GM13976 (cell line): ENCODE data around the gene RIPK3.

Source experiments
- DNase-seq: peaks from one replicate; pipeline ENCODE4 v3.0.0; 2012; ENCODE audit warnings: low spot score
- in situ Hi-C: fragments of 300-500 bp; cut with MboI; formaldehyde crosslinking; loops from one replicate; pipeline ENCODE4 v1.12.0; 2022; ENCODE audit warnings: low sequenced_read_pairs, mixed read lengths, inconsistent platforms; ENCODE audit not compliant: unreplicated experiment
- TF ChIP-seq, protein P1 (sequence below): IDR thresholded peaks from 2 replicates; pipeline ENCODE4 v1.5.1; 2012; ENCODE audit warnings: borderline replicate concordance, mild to moderate bottlenecking; ENCODE audit not compliant: insufficient read depth; ENCODE audit errors: extremely low read depth, missing control alignments, control extremely low read depth

The RIPK3 gene

DNA sequence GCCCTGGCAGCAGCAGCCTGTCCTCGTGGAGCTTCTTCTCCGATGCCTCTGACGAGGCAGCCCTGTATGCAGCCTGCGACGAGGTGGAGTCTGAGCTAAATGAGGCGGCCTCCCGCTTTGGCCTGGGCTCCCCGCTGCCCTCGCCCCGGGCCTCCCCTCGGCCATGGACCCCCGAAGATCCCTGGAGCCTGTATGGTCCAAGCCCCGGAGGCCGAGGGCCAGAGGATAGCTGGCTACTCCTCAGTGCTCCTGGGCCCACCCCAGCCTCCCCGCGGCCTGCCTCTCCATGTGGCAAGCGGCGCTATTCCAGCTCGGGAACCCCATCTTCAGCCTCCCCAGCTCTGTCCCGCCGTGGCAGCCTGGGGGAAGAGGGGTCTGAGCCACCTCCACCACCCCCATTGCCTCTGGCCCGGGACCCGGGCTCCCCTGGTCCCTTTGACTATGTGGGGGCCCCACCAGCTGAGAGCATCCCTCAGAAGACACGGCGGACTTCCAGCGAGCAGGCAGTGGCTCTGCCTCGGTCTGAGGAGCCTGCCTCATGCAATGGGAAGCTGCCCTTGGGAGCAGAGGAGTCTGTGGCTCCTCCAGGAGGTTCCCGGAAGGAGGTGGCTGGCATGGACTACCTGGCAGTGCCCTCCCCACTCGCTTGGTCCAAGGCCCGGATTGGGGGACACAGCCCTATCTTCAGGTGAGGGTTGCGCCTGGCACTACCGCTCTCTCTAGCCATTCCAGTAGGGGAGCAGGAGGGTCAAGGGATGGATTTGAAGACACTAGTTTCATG, 30.3 kb upstream of the RIPK3 start:
- no peak for DNase-seq
- in situ Hi-C loops: loop anchor here (10.0 kb wide), 1 partner anchor 65 kb away; no protein-coding TSS in a partner anchor
- TF ChIP-seq, protein P1, sequence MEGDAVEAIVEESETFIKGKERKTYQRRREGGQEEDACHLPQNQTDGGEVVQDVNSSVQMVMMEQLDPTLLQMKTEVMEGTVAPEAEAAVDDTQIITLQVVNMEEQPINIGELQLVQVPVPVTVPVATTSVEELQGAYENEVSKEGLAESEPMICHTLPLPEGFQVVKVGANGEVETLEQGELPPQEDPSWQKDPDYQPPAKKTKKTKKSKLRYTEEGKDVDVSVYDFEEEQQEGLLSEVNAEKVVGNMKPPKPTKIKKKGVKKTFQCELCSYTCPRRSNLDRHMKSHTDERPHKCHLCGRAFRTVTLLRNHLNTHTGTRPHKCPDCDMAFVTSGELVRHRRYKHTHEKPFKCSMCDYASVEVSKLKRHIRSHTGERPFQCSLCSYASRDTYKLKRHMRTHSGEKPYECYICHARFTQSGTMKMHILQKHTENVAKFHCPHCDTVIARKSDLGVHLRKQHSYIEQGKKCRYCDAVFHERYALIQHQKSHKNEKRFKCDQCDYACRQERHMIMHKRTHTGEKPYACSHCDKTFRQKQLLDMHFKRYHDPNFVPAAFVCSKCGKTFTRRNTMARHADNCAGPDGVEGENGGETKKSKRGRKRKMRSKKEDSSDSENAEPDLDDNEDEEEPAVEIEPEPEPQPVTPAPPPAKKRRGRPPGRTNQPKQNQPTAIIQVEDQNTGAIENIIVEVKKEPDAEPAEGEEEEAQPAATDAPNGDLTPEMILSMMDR: no peak

DNA sequence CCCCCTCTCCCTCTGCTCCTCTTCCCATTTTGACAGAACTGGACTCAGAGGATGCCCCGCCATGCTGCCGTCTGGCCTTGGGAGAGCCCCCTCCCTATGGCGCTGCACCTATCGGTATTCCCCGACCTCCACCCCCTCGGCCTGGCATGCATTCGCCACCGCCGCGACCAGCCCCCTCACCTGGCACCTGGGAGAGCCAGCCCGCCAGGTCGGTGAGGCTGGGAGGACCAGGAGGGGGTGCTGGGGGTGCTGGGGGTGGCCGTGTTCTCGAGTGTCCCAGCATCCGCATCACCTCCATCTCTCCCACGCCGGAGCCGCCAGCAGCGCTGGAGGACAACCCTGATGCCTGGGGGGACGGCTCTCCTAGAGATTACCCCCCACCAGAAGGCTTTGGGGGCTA, 29.7 kb upstream of the RIPK3 start:
- in situ Hi-C loops: loop anchor here (10.0 kb wide), 1 partner anchor 65 kb away; no protein-coding TSS in a partner anchor
- TF ChIP-seq, protein P1: no peak
- DNase-seq: no peak

DNA sequence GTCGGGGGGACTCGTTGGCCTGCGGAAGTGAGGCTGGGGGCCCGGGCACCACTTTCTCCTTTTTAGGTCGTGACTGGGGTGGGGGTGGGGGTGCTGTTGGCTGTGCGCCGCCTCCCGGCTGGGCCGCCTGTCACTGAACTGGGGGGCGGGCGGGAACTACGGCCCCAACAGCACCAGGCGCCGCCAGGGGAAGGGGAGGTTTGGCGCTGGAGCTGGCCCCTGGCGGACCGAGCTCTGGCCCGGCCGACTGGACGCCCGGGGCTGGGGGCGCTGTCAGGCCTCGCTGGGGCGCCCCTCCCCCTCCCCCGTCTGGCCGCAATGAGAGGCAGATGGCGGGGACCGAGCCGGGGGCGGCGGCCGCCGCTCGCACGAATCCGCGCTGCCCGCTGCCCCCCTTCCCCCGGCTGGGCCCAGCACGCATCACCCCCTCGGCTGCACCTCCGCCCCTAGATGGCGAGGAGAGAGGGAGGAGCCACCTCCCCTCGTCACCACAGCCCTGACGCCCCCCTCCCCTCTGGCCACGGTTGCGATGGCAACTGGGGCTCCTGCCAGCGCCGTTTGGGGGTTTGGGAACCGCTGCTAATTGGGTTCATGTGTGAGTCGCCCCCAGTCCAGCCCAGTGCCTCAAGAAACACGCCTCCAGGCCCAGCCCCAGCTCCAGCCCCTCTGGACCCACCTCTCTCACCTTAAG, 28.9 kb upstream of the RIPK3 start:
- peak; percentile 84 for DNase-seq
- in situ Hi-C loops: loop anchor here (10.0 kb wide), 1 partner anchor 66 kb away; no protein-coding TSS in a partner anchor
- TF ChIP-seq, protein P1: peak; percentile 16

DNA sequence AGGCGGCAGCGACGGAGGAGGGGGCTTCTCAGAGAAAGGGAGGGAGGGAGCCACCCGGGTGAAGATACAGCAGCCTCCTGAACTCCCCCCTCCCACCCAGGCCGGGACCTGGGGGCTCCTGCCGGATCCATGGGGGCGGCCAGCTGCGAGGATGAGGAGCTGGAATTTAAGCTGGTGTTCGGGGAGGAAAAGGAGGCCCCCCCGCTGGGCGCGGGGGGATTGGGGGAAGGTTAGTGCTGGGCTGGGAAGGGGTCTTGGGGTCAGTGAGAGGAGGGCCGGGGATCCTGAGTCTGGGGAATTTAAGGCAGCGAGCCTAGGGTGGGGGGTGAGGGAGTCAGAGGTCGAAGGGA, 28.4 kb upstream of the RIPK3 start:
- no peak for DNase-seq
- in situ Hi-C loops: loop anchor here (10.0 kb wide), 1 partner anchor 67 kb away; no protein-coding TSS in a partner anchor
- TF ChIP-seq, protein P1: no peak

DNA sequence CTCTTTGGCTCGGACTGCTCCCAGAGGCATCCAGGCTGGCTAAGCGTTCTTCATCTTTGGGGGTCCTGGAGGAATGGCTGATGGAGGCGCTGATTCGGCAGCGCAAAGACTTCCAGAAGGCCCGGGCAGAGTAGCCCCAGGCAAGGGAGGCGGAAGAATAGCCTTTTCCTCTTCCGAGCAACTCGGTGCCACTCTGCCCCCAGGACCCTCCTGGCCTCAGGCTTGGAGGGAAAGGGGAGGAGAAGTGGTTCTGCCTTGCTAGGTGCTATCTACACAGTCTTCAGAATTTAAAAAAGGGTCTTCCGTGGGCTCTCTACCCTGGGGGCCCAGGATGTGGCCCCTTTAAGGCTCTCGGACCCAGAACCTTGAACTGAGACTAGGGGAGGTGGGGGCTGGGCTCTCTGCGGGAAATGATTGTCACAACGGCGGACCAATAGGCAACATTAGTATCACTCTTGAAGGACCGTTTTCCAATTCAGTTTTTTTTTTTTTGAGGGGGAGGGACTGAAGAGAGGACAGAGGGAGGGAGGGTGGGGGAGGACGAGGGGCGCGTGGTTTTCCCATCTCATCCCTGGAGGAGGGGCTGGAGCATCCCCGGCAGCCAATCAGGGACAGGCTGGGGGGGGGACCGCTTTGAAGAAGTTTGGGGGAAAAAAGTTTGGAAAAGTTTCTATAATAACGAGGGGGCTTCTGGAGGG, 27.9 kb upstream of the RIPK3 start, which contains the start of gene NFATC4:
TSS of gene NFATC4 (plus strand) at position 671 of the 698 bp plus-strand sequence. CDS start 157 bp downstream, outside the sequence.
- in situ Hi-C loops: loop anchor here (10.0 kb wide), 1 partner anchor 67 kb away; no protein-coding TSS in a partner anchor
- TF ChIP-seq, protein P1: no peak
- DNase-seq: peak; percentile 75
